ENCODE data around the gene TRAPPC14. TPM values are rescaled to one million over a fixed set of nuclear protein-coding genes. Genes with fewer than 3 reads are reported as not detected.
A peak's percentile ranks its signal among the peaks of the same experiment; 100 is the strongest.

The TRAPPC14 gene
- total RNA-seq, 4 donors from 2014 or later: 19.7 to 69.0 (median 35.8) TPM

GRCh38 chr7:100157334-100158228 lies 942 bp downstream of the TRAPPC14 start:
- H3K4me3 ChIP-seq: peak overlapping the region; percentile 61
- H3K4me1 ChIP-seq: peaks cover 53% of the 10 kb centered on the region
- DNase-seq (ENCODE audit: low spot score in 2 of 2): peak in 1 of 2 donors; percentile 67

DNA sequence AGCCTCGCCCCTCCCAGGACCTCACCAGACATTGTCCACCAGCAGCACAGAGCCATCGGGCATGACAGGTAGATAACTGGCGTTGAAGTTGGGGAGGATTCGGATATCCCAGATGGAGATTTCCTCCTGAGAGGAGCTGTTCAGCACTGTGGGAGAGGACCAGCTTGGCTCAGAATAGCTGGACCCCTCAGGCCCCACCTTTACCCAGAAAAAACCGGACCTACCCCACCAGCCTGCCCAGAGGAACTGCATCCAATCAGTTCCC lies 1.5 kb downstream of the TRAPPC14 start:
- peaks cover 35% of the 10 kb centered on the region for H3K36me3 ChIP-seq
- H3K9me3 ChIP-seq: no peaks in the 10 kb centered on the region
- WGBS: 75% methylated on average over 4 of the region's 5 CpGs
- TF ChIP-seq EP300 (IDR thresholded peaks at IDR 0.05) (no peak), POLR2AphosphoS5 (IDR thresholded peaks at IDR 0.05) (no peak), POLR2A (IDR thresholded peaks at IDR 0.05) (no peak), CTCF (IDR thresholded peaks at IDR 0.05) (no peak)
- H3K4me1 ChIP-seq: peaks cover 49% of the 10 kb centered on the region
- no peak for DNase-seq (ENCODE audit: low spot score in 2 of 2)
- H3K27ac ChIP-seq: peak overlapping the region; percentile 32
- peak overlapping the region; percentile 61 for H3K4me3 ChIP-seq
- H3K27me3 ChIP-seq: no peaks in the 10 kb centered on the region

More at GRCh38 chr7:100157334-100158228, 942 bp downstream of the TRAPPC14 start:
- no peaks in the 10 kb centered on the region for H3K27me3 ChIP-seq
- H3K9me3 ChIP-seq: no peaks in the 10 kb centered on the region
- TF ChIP-seq CTCF (IDR thresholded peaks at IDR 0.05) (no peak), POLR2A (IDR thresholded peaks at IDR 0.05) (no peak), POLR2AphosphoS5 (IDR thresholded peaks at IDR 0.05) (no peak), EP300 (IDR thresholded peaks at IDR 0.05) (no peak)
- peaks cover 35% of the 10 kb centered on the region for H3K36me3 ChIP-seq
- H3K27ac ChIP-seq: peak overlapping the region; percentile 32
- 41% methylated on average over 13 of the region's 32 CpGs for WGBS

- Histone ChIP-seq H3K4me1 (peaks cover 49% of the 10 kb centered on the region), H3K27ac (no peak overlapping the region), H3K36me3 (peaks cover 40% of the 10 kb centered on the region), H3K9me3 (no peaks in the 10 kb centered on the region), H3K4me3 (no peak overlapping the region), H3K27me3 (no peaks in the 10 kb centered on the region)
- 76% methylated on average over 16 of the region's 16 CpGs for WGBS
- no peak for TF ChIP-seq POLR2A (IDR thresholded peaks at IDR 0.05)
- no peak for TF ChIP-seq POLR2AphosphoS5 (IDR thresholded peaks at IDR 0.05)
- TF ChIP-seq CTCF (IDR thresholded peaks at IDR 0.05): no peak
- no peak for TF ChIP-seq EP300 (IDR thresholded peaks at IDR 0.05)
- no peak for DNase-seq (ENCODE audit: low spot score in 2 of 2)
Measured at GRCh38 chr7:100156331-100157068, 2.0 kb downstream of the TRAPPC14 start.

DNA sequence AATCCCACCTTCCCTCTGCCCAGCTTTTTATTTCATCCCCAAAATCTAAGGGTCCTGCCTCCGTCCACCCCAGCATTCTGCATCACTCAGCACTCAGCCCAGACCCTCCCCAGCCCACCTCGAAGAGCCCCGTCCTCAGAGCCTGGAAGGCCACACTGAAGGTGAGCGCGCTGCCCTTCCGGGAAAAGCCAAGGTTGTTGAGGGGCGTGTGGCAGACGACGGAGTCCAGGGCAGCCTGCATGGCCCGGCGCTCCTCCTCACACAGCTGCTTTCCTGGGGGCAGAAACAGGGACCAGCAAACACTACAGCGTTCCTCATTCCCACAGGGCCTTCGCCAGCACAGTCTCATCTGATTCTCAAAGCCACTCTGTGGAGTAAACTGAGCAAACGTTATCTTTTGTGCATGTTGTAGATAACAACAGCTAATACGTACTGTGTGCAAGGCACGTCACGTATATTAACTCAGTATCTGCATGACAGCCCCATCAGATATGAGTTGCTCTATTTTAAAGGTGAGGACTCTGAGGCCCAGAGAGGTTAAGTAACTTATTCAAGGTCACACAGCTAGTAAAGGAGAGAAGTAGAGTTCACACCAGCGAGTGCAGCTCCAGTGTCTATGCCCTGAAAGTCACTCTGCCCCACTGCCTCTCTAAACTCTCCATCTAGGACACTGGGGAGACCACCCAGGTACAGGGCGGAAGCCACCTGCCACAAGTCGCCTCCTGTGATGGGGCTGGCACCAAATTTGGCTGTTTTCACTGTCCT lies 2.8 kb downstream of the TRAPPC14 start:
- DNase-seq (ENCODE audit: low spot score in 2 of 2): no peak
- no peak overlapping the region for H3K4me3 ChIP-seq
- H3K27ac ChIP-seq: no peak overlapping the region
- H3K36me3 ChIP-seq: peaks cover 40% of the 10 kb centered on the region
- H3K9me3 ChIP-seq: no peaks in the 10 kb centered on the region
- no peaks in the 10 kb centered on the region for H3K27me3 ChIP-seq
- peaks cover 49% of the 10 kb centered on the region for H3K4me1 ChIP-seq
- TF ChIP-seq POLR2A (IDR thresholded peaks at IDR 0.05) (no peak), CTCF (IDR thresholded peaks at IDR 0.05) (no peak), POLR2AphosphoS5 (IDR thresholded peaks at IDR 0.05) (no peak), EP300 (IDR thresholded peaks at IDR 0.05) (no peak)
- WGBS: 79% methylated on average over 20 of the region's 20 CpGs

All from suprapubic skin (tissue), 4 donors.